PC-3 (cell line): ENCODE measurements around the gene CCR9. TPM values are rescaled to one million over a fixed set of nuclear protein-coding genes. Genes with fewer than 3 reads are reported as not detected.
A peak's percentile ranks its signal among the peaks of the same experiment; 100 is the strongest.

Experiments
- ATAC-seq: fragments of 200-7000 bp; cut with Tn5 transposase; 2 replicates; pipeline ENCODE4 v1.9.1; 2020; ENCODE audit warnings: mild to moderate bottlenecking, moderate library complexity
- BruUV-seq: library from RNA; stranded (reverse); fragments of 400-500 nt; replicated peaks from 2 replicates; lab custom pipeline; 2021; lab: Mats Ljungman, UMichigan
- CTCF ChIA-PET: fragments of 300-600 bp; sonication (Branson Sonifier 250); formaldehyde crosslinking; loops from one replicate; lab custom pipeline; 2022; ENCODE audit warnings: antibody characterized with exemption; lab: Charles Lee
- POLR2A ChIA-PET: fragments of 300-600 bp; sonication (Branson Sonifier 250); formaldehyde crosslinking; loops from one replicate; lab custom pipeline; 2022; ENCODE audit warnings: antibody characterized with exemption; ENCODE audit not compliant: unreplicated experiment; lab: Charles Lee
- DNase-seq: peaks from one replicate; pipeline ENCODE4 v3.0.0-alpha.2; 2015
- H2AFZ ChIP-seq: fragments of 300-600 bp; sonication (generic); 2 replicates; pipeline ENCODE4 v1.6.0; 2016; ENCODE audit warnings: antibody characterized with exemption, low read length
- H3F3A ChIP-seq: fragments of 300-600 bp; sonication (generic); one replicate; pipeline ENCODE4 v1.6.0; 2017; ENCODE audit warnings: antibody characterized with exemption, low read length, control low read depth, mild to moderate bottlenecking; ENCODE audit not compliant: unreplicated experiment
- H3K27ac ChIP-seq: fragments of 300-600 bp; sonication (generic); 2 replicates; pipeline ENCODE4 v1.5.1; 2016; ENCODE audit warnings: mild to moderate bottlenecking, low read length
- H3K27me3 ChIP-seq: fragments of 300-600 bp; sonication (generic); 2 replicates; pipeline ENCODE4 v1.6.1; 2016; ENCODE audit warnings: low read length, mixed read lengths
- H3K36me3 ChIP-seq: fragments of 300-600 bp; sonication (generic); 2 replicates; pipeline ENCODE4 v1.6.1; 2016; ENCODE audit warnings: low read depth, mixed run types, low read length, mixed read lengths
- H3K4me1 ChIP-seq: fragments of 300-600 bp; sonication (generic); 2 replicates; pipeline ENCODE4 v1.5.1; 2016; ENCODE audit warnings: low read length; ENCODE audit not compliant: insufficient read depth
- H3K4me2 ChIP-seq: fragments of 300-600 bp; sonication (generic); 2 replicates; pipeline ENCODE4 v1.6.0; 2016; ENCODE audit warnings: low read length
- H3K4me3 ChIP-seq: fragments of 300-600 bp; sonication (generic); 2 replicates; pipeline ENCODE4 v1.5.1; 2016; ENCODE audit warnings: mild to moderate bottlenecking, low read length, mixed read lengths
- H3K79me2 ChIP-seq: fragments of 300-600 bp; sonication (generic); 2 replicates; pipeline ENCODE4 v1.6.1; 2017; ENCODE audit warnings: low read length, mixed read lengths
- H3K9ac ChIP-seq: fragments of 300-600 bp; sonication (generic); 2 replicates; pipeline ENCODE4 v1.6.0; 2016; ENCODE audit warnings: mild to moderate bottlenecking, low read length
- H3K9me2 ChIP-seq: fragments of 300-600 bp; sonication (generic); replicated peaks from 2 replicates; pipeline ENCODE4 v1.6.1; 2016; ENCODE audit warnings: mixed run types, low read length, mixed read lengths
- H3K9me3 ChIP-seq: fragments of 300-600 bp; sonication (generic); 2 replicates; pipeline ENCODE4 v1.6.1; 2016; ENCODE audit warnings: low read length, mixed read lengths
- H4K20me1 ChIP-seq: fragments of 300-600 bp; sonication (generic); 2 replicates; pipeline ENCODE4 v1.6.1; 2016; ENCODE audit warnings: low read length, mixed read lengths
- EZH2 ChIP-seq: fragments of 300-600 bp; sonication (generic); IDR thresholded peaks from one replicate; pipeline ENCODE4 v1.6.1; 2017; ENCODE audit warnings: antibody characterized with exemption, mild to moderate bottlenecking, low read length; ENCODE audit not compliant: unreplicated experiment
- EZH2phosphoT487 ChIP-seq: fragments of 300-600 bp; sonication (generic); IDR thresholded peaks from 2 replicates; pipeline ENCODE4 v1.6.1; 2018; ENCODE audit warnings: mild to moderate bottlenecking, antibody characterized with exemption, low read length, borderline replicate concordance
- intact Hi-C: fragments of 100-400 bp; cut with micrococcal nuclease; formaldehyde crosslinking; loops from 2 replicates; pipeline ENCODE4 v1.9.0; 2023
- total RNA-seq: library from RNA; depleted of rRNA; stranded (reverse); fragments of >200 nt; gene quantifications from 2 replicates; pipeline ENCODE4 v1.2.3, GENCODE V29; 2014
- TF ChIP-seq, protein P1 (sequence below): fragments of 300-600 bp; sonication (generic); conservative IDR thresholded peaks from 2 replicates; pipeline ENCODE4 v1.5.1; 2017; ENCODE audit warnings: antibody characterized with exemption, low read depth, mild to moderate bottlenecking, low read length

Gene CCR9
- total RNA-seq, 1 experiment from 2014 or later = not detected

DNA sequence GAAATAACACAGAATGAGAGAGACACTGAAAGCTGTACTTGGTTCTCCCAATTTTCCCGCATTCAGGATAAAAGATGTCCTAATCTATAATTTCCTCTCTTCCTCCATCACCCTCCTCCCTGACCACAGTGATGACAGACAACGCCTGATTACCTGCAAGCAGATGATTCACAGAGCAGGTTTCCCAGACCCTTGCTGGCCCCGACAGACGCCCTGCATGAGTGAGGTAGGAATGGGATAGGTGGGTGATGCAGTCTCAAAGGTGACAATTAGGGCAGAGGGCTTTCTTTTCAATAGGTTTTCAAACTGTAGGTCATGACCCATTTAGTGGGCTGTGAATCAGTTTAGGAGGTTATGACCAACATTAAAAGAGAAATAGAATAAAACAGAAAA lies 51.7 kb downstream of the CCR9 start:
- CTCF ChIA-PET = interaction anchor here (0.6 to 1.7 kb wide), 6 partner anchors 43 to 433 kb away, joined by 3 to 24 read pairs (median 4); partner anchors contain the start of gene CCR5
- TF ChIP-seq EZH2 = no peak
- no peak for TF ChIP-seq EZH2phosphoT487
- TF ChIP-seq, protein P1, sequence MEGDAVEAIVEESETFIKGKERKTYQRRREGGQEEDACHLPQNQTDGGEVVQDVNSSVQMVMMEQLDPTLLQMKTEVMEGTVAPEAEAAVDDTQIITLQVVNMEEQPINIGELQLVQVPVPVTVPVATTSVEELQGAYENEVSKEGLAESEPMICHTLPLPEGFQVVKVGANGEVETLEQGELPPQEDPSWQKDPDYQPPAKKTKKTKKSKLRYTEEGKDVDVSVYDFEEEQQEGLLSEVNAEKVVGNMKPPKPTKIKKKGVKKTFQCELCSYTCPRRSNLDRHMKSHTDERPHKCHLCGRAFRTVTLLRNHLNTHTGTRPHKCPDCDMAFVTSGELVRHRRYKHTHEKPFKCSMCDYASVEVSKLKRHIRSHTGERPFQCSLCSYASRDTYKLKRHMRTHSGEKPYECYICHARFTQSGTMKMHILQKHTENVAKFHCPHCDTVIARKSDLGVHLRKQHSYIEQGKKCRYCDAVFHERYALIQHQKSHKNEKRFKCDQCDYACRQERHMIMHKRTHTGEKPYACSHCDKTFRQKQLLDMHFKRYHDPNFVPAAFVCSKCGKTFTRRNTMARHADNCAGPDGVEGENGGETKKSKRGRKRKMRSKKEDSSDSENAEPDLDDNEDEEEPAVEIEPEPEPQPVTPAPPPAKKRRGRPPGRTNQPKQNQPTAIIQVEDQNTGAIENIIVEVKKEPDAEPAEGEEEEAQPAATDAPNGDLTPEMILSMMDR = no peak
- ATAC-seq = no peak

DNA sequence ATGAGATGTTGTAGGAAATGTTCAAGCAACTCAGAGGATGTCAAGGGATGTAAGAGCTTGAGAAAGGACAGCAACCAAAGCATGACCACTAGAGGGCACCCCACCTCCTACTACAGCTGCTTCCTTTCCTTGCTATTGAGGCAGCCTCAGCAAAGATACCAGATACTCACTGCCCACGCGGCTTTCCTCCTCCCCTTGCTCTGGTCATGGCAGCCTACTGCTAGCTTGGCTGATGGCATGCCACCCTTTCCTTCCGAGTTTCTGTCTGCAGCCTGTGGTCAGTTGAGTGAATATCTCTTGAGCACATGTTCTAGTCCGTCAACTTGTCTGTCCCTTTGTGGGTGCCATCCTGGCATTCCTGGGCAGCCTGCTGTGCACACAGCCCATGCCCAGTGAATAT lies 52.5 kb downstream of the CCR9 start:
- H4K20me1 ChIP-seq = no peaks in the 10 kb centered on the region
- ChIA-PET CTCF (interaction anchor here (0.6 to 1.7 kb wide), 11 partner anchors 9 to 439 kb away, joined by 3 to 24 read pairs (median 4); partner anchors contain the start of gene CCR5), POLR2A (no interaction called here)
- 0 out of 2 replicates have a peak overlapping the region, but pooled peaks have one; percentile 18 for H2AFZ ChIP-seq
- H3K36me3 ChIP-seq = peaks cover 6% of the 10 kb centered on the region; the same call in 1 of the 2 replicates
- no peaks in the 10 kb centered on the region for H3K79me2 ChIP-seq
- H3K9ac ChIP-seq = no peak overlapping the region
- no peak overlapping the region for H3K4me3 ChIP-seq
- H3K4me2 ChIP-seq = no peak overlapping the region
- no peak overlapping the region for H3K27ac ChIP-seq
- peak; percentile 89 for DNase-seq
- peak; percentile 84 for ATAC-seq
- H3K4me1 ChIP-seq = peaks cover 14% of the 10 kb centered on the region
- H3K9me2 ChIP-seq = no peaks in the 10 kb centered on the region
- H3K27me3 ChIP-seq = no peaks in the 10 kb centered on the region
- H3K9me3 ChIP-seq = no peaks in the 10 kb centered on the region
- TF ChIP-seq, protein P1 = peak; percentile 92
- no peak for TF ChIP-seq EZH2
- intact Hi-C loops = loop anchor here (1.0 to 2.0 kb wide), 3 partner anchors 34 to 440 kb away; no protein-coding TSS in a partner anchor
- BruUV-seq = no TSS peak
- no peaks in the 10 kb centered on the region for H3F3A ChIP-seq

More for the DNA sequence above, 51.7 kb downstream of the CCR9 start:
- no peaks in the 10 kb centered on the region for H4K20me1 ChIP-seq
- no peaks in the 10 kb centered on the region for H3K9me3 ChIP-seq
- H3K27ac ChIP-seq = no peak overlapping the region
- POLR2A ChIA-PET = no interaction called here
- H3K9me2 ChIP-seq = no peaks in the 10 kb centered on the region
- no peaks in the 10 kb centered on the region for H3K27me3 ChIP-seq
- H2AFZ ChIP-seq = no peak overlapping the region
- no peaks in the 10 kb centered on the region for H3F3A ChIP-seq
- H3K4me3 ChIP-seq = no peak overlapping the region
- H3K36me3 ChIP-seq = peaks cover 6% of the 10 kb centered on the region; the same call in 1 of the 2 replicates
- no peaks in the 10 kb centered on the region for H3K79me2 ChIP-seq
- intact Hi-C loops = loop anchor here (1.0 to 2.0 kb wide), 3 partner anchors 35 to 441 kb away; no protein-coding TSS in a partner anchor
- H3K4me1 ChIP-seq = peaks cover 9% of the 10 kb centered on the region
- no TSS peak for BruUV-seq
- H3K4me2 ChIP-seq = no peak overlapping the region
- no peak overlapping the region for H3K9ac ChIP-seq
- no peak for DNase-seq

- H3K9ac ChIP-seq = no peak overlapping the region
- POLR2A ChIA-PET = no interaction called here
- H3F3A ChIP-seq = no peaks in the 10 kb centered on the region
- H3K27ac ChIP-seq = no peak overlapping the region
- DNase-seq = peak; percentile 24
- CTCF ChIA-PET = interaction anchor here (0.6 to 1.7 kb wide), 7 partner anchors 9 to 439 kb away, joined by 3 to 24 read pairs (median 4); no protein-coding TSS in a partner anchor
- BruUV-seq = no TSS peak
- no peak overlapping the region for H3K4me3 ChIP-seq
- peaks cover 6% of the 10 kb centered on the region; the same call in 1 of the 2 replicates for H3K36me3 ChIP-seq
- 0 out of 2 replicates have a peak overlapping the region, but pooled peaks have one; percentile 18 for H2AFZ ChIP-seq
- H3K27me3 ChIP-seq = no peaks in the 10 kb centered on the region
- H4K20me1 ChIP-seq = no peaks in the 10 kb centered on the region
- H3K4me1 ChIP-seq = peaks cover 16% of the 10 kb centered on the region
- H3K9me2 ChIP-seq = no peaks in the 10 kb centered on the region
- intact Hi-C loops = loop anchor here (2.0 kb wide), 2 partner anchors 33 to 439 kb away; no protein-coding TSS in a partner anchor
- H3K79me2 ChIP-seq = no peaks in the 10 kb centered on the region
- TF ChIP-seq EZH2phosphoT487 = no peak
- TF ChIP-seq, protein P1 = no peak
- ATAC-seq = no peak; the same call in 1 of the 2 replicates
- no peak overlapping the region for H3K4me2 ChIP-seq
- H3K9me3 ChIP-seq = no peaks in the 10 kb centered on the region
These were observed 53.0 kb downstream of the CCR9 start for GRCh38 chr3:45939341-45939771.
